ENCODE data around the gene DACH1. TPM values are rescaled to one million over a fixed set of nuclear protein-coding genes. Genes with fewer than 3 reads are reported as not detected.

Gene DACH1
- total RNA-seq, 2 experiments from 2014 or later: not detected

DNA sequence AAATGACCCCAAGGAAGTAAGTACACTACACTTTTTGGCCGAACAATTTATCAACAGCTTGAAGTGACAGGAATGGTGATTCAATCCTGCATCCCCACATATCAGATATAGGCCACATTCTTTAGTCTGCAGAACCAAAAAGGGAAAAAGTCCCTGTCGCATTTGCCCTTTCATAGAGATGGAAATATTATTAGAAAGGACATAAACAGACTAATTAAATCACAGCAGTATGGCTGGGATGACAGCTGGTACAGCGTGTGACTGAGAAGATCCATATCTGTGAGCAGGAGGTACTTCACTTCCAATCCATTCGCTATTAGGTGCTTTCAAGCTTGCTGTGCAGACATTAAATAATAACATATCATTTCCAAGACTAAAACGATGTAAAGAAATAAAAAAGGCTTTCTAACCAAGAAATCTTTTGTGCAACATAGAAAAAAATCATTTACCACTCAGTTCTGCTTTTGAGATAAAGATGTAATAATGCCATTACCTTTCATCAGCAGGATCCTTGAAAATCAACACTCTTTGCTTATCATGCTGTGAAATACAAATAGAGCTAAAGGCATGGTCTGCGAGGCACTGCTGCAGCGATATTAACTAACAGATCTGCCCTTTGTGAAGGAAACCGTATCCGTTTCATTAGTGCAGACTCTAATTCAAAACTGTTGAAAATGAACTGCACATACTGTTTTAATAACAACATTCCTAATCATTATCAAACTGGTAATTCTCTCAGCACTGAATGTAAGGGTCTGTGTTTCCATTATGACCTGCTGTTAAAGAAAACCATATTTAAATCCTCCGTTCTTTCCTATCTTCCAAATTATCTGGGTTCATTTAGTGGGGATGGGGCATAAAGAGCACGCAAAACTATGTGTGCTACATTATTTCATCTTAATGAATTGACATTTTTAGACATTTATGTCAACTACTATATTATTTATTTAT, 245.6 kb downstream of the DACH1 start:
- no TSS peak for BruUV-seq (replicated peaks)
- Histone ChIP-seq H3K36me3 (ENCODE audit: insufficient read depth, low read length) (no peaks in the 10 kb centered on the region), H3K4me1 (ENCODE audit: insufficient read depth, low read length, poor library complexity, severe bottlenecking) (no peaks in the 10 kb centered on the region), H3K27ac (ENCODE audit: low read depth, low read length, poor library complexity, severe bottlenecking) (no peak overlapping the region), H3K4me3 (ENCODE audit: low read depth, low read length, poor library complexity, severe bottlenecking) (no peak overlapping the region), H3K9me3 (ENCODE audit: low read length) (no peaks in the 10 kb centered on the region), H3K9me2 (ENCODE audit: insufficient read depth, low read length) (no peaks in the 10 kb centered on the region), H4K20me1 (ENCODE audit: insufficient read depth, low read length) (no peaks in the 10 kb centered on the region), H3K4me2 (ENCODE audit: low read length) (no peak overlapping the region), H2AFZ (ENCODE audit: low read length) (no peak overlapping the region), H3K79me2 (ENCODE audit: insufficient read depth, low read depth, low read length) (no peaks in the 10 kb centered on the region)
- no peak for DNase-seq (ENCODE audit: low spot score)
- intact Hi-C loops (cut with micrococcal nuclease; ENCODE audit: unreplicated experiment): no loop called here
- POLR2A ChIA-PET: no interaction called here
- no peak for TF ChIP-seq EZH2phosphoT487 (IDR thresholded peaks at IDR 0.05; ENCODE audit: borderline replicate concordance, low read depth, low read length)
- TF ChIP-seq, protein P1, sequence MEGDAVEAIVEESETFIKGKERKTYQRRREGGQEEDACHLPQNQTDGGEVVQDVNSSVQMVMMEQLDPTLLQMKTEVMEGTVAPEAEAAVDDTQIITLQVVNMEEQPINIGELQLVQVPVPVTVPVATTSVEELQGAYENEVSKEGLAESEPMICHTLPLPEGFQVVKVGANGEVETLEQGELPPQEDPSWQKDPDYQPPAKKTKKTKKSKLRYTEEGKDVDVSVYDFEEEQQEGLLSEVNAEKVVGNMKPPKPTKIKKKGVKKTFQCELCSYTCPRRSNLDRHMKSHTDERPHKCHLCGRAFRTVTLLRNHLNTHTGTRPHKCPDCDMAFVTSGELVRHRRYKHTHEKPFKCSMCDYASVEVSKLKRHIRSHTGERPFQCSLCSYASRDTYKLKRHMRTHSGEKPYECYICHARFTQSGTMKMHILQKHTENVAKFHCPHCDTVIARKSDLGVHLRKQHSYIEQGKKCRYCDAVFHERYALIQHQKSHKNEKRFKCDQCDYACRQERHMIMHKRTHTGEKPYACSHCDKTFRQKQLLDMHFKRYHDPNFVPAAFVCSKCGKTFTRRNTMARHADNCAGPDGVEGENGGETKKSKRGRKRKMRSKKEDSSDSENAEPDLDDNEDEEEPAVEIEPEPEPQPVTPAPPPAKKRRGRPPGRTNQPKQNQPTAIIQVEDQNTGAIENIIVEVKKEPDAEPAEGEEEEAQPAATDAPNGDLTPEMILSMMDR (conservative IDR thresholded peaks at IDR 0.05; ENCODE audit: low read length): no peak
- CTCF ChIA-PET (ENCODE audit: unreplicated experiment): no interaction called here

DNA sequence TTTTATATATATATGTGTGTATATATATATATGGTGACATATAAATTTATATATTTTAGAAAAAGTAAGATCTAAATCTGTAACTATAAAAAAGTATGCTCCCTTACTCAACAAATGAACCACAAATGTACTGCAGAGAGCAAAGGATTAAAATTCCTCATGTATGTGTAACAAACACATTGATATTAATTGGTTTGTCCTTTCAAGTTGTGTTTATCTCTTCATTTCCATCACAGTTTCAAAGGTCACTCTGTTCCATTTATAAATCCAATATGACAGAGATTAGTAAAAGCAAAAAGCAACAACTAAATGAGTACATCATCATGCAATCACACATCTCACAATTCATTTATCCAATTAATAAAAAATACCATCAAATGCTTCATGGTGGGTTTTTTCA, 247.9 kb downstream of the DACH1 start:
- BruUV-seq (replicated peaks): no TSS peak
- no peaks in the 10 kb centered on the region for H4K20me1 ChIP-seq (ENCODE audit: insufficient read depth, low read length)
- no peak overlapping the region for H3K27ac ChIP-seq (ENCODE audit: low read depth, low read length, poor library complexity, severe bottlenecking)

More for the DNA sequence above, 247.9 kb downstream of the DACH1 start:
- no peak overlapping the region for H2AFZ ChIP-seq (ENCODE audit: low read length)
- no peak overlapping the region for H3K4me3 ChIP-seq (ENCODE audit: low read depth, low read length, poor library complexity, severe bottlenecking)
- DNase-seq (ENCODE audit: low spot score): no peak
- ChIA-PET POLR2A (interaction anchor here (1.1 kb wide), 1 partner anchor 11 kb away, joined by 3 read pairs; no protein-coding TSS in a partner anchor), CTCF (ENCODE audit: unreplicated experiment) (no interaction called here)
- H3K9me2 ChIP-seq (ENCODE audit: insufficient read depth, low read length): no peaks in the 10 kb centered on the region
- H3K4me2 ChIP-seq (ENCODE audit: low read length): no peak overlapping the region
- H3K4me1 ChIP-seq (ENCODE audit: insufficient read depth, low read length, poor library complexity, severe bottlenecking): no peaks in the 10 kb centered on the region
- TF ChIP-seq, protein P1 (conservative IDR thresholded peaks at IDR 0.05; ENCODE audit: low read length): no peak
- no peak for TF ChIP-seq EZH2phosphoT487 (IDR thresholded peaks at IDR 0.05; ENCODE audit: borderline replicate concordance, low read depth, low read length)
- no peaks in the 10 kb centered on the region for H3K36me3 ChIP-seq (ENCODE audit: insufficient read depth, low read length)
- intact Hi-C loops (cut with micrococcal nuclease; ENCODE audit: unreplicated experiment): no loop called here
- no peaks in the 10 kb centered on the region for H3K9me3 ChIP-seq (ENCODE audit: low read length)
- no peaks in the 10 kb centered on the region for H3K79me2 ChIP-seq (ENCODE audit: insufficient read depth, low read depth, low read length)

Measured in OCI-LY7 (cell line).